ENCODE measurements around the gene OTUB2. TPM values are rescaled to one million over a fixed set of nuclear protein-coding genes. Genes with fewer than 3 reads are reported as not detected.

OTUB2 gene
- total and polyA plus RNA-seq, 4 donors, result 0.28 to 0.92 (median 0.63) TPM

DNA sequence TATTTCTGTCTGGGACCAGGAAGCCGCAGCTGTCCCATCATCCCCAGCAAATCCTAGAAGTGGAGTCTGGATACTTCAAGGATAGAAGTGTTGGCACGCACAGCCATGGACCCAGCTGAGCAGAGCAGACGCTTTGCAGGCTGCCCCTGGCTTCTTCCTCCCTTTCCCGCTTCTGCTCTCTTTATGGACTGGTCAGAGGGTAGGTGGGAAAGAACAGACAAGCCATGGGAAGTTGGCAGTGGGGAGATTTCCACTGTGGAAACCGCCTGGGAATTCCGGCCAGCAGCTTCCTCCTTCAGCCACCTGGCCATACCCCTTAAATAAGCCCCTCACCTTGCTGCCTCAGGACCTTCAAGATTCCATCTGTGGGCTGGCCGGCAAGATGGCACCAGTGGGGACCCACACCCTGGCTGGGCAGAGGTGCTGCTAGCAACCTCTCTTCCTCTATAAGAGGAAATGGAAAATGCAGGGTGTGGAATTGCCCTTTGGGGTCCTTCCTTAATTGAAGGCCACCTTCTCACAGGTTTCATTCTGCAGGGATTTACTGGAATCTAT lies 20.6 kb downstream of the OTUB2 start:
- no peaks in the 10 kb centered on the region for H3K27me3 ChIP-seq (ENCODE audit: control insufficient read depth in 4 of 4, insufficient read depth in 4 of 4, low read length in 3 of 4)
- peaks cover 8 to 67% (median 40%) of the 10 kb centered on the region in 4 donors for H3K36me3 ChIP-seq (ENCODE audit: control insufficient read depth in 4 of 4, insufficient read depth in 3 of 4, low read depth in 1 of 4, low read length in 3 of 4)
- H3K4me3 ChIP-seq (ENCODE audit: low read depth in 1 of 3, low read length in 3 of 3), result no peak overlapping the region
- H3K9ac ChIP-seq (ENCODE audit: low read depth in 1 of 2, low read length in 2 of 2), result no peak overlapping the region
- 84% methylated on average over 7 of the region's 7 CpGs for WGBS
- DNase-seq (ENCODE audit: low spot score), result no peak
- no peaks in the 10 kb centered on the region for H3K9me3 ChIP-seq (ENCODE audit: control insufficient read depth in 4 of 4, low read length in 3 of 4)
- H3K27ac ChIP-seq (ENCODE audit: low read depth in 1 of 2, low read length in 2 of 2), result no peak overlapping the region
- peaks cover under 1 to 18% (median 10%) of the 10 kb centered on the region in 4 donors for H3K4me1 ChIP-seq (ENCODE audit: control insufficient read depth in 4 of 4, insufficient read depth in 4 of 4, low read length in 3 of 4)
- TF ChIP-seq, protein P1, sequence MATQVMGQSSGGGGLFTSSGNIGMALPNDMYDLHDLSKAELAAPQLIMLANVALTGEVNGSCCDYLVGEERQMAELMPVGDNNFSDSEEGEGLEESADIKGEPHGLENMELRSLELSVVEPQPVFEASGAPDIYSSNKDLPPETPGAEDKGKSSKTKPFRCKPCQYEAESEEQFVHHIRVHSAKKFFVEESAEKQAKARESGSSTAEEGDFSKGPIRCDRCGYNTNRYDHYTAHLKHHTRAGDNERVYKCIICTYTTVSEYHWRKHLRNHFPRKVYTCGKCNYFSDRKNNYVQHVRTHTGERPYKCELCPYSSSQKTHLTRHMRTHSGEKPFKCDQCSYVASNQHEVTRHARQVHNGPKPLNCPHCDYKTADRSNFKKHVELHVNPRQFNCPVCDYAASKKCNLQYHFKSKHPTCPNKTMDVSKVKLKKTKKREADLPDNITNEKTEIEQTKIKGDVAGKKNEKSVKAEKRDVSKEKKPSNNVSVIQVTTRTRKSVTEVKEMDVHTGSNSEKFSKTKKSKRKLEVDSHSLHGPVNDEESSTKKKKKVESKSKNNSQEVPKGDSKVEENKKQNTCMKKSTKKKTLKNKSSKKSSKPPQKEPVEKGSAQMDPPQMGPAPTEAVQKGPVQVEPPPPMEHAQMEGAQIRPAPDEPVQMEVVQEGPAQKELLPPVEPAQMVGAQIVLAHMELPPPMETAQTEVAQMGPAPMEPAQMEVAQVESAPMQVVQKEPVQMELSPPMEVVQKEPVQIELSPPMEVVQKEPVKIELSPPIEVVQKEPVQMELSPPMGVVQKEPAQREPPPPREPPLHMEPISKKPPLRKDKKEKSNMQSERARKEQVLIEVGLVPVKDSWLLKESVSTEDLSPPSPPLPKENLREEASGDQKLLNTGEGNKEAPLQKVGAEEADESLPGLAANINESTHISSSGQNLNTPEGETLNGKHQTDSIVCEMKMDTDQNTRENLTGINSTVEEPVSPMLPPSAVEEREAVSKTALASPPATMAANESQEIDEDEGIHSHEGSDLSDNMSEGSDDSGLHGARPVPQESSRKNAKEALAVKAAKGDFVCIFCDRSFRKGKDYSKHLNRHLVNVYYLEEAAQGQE (IDR thresholded peaks at IDR 0.05), result no peak
- TF ChIP-seq SP1 (IDR thresholded peaks at IDR 0.05) (no peak), GABPA (IDR thresholded peaks at IDR 0.05 in 1 of 2, conservative IDR thresholded peaks at IDR 0.05 in 1 of 2) (no peak), NR2F2 (IDR thresholded peaks at IDR 0.05) (no peak), RXRA (IDR thresholded peaks at IDR 0.05) (no peak), YY1 (IDR thresholded peaks at IDR 0.05) (no peak), RAD21 (IDR thresholded peaks at IDR 0.05) (no peak), JUND (IDR thresholded peaks at IDR 0.05) (no peak), EGR1 (IDR thresholded peaks at IDR 0.05; ENCODE audit: low read depth in 2 of 2) (no peak), TAF1 (conservative IDR thresholded peaks at IDR 0.05) (no peak), HNF4A (conservative IDR thresholded peaks at IDR 0.05) (no peak), FOXA1 (IDR thresholded peaks at IDR 0.05) (no peak), HNF4G (IDR thresholded peaks at IDR 0.05) (no peak), FOXA2 (IDR thresholded peaks at IDR 0.05) (no peak)
- TF ChIP-seq, protein P2, sequence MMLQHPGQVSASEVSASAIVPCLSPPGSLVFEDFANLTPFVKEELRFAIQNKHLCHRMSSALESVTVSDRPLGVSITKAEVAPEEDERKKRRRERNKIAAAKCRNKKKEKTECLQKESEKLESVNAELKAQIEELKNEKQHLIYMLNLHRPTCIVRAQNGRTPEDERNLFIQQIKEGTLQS (IDR thresholded peaks at IDR 0.05), result no peak
- TF ChIP-seq, protein P3, sequence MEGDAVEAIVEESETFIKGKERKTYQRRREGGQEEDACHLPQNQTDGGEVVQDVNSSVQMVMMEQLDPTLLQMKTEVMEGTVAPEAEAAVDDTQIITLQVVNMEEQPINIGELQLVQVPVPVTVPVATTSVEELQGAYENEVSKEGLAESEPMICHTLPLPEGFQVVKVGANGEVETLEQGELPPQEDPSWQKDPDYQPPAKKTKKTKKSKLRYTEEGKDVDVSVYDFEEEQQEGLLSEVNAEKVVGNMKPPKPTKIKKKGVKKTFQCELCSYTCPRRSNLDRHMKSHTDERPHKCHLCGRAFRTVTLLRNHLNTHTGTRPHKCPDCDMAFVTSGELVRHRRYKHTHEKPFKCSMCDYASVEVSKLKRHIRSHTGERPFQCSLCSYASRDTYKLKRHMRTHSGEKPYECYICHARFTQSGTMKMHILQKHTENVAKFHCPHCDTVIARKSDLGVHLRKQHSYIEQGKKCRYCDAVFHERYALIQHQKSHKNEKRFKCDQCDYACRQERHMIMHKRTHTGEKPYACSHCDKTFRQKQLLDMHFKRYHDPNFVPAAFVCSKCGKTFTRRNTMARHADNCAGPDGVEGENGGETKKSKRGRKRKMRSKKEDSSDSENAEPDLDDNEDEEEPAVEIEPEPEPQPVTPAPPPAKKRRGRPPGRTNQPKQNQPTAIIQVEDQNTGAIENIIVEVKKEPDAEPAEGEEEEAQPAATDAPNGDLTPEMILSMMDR (IDR thresholded peaks at IDR 0.05; ENCODE audit: low read depth, low read length, missing input control), result no peak
- TF ChIP-seq, protein P4, sequence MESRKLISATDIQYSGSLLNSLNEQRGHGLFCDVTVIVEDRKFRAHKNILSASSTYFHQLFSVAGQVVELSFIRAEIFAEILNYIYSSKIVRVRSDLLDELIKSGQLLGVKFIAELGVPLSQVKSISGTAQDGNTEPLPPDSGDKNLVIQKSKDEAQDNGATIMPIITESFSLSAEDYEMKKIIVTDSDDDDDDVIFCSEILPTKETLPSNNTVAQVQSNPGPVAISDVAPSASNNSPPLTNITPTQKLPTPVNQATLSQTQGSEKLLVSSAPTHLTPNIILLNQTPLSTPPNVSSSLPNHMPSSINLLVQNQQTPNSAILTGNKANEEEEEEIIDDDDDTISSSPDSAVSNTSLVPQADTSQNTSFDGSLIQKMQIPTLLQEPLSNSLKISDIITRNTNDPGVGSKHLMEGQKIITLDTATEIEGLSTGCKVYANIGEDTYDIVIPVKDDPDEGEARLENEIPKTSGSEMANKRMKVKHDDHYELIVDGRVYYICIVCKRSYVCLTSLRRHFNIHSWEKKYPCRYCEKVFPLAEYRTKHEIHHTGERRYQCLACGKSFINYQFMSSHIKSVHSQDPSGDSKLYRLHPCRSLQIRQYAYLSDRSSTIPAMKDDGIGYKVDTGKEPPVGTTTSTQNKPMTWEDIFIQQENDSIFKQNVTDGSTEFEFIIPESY (IDR thresholded peaks at IDR 0.05), result no peak
- TF ChIP-seq, protein P5, sequence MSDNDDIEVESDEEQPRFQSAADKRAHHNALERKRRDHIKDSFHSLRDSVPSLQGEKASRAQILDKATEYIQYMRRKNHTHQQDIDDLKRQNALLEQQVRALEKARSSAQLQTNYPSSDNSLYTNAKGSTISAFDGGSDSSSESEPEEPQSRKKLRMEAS (IDR thresholded peaks at IDR 0.05), result no peak
